Measurements from ENCODE around the gene MAU2.

Gene MAU2

DNA sequence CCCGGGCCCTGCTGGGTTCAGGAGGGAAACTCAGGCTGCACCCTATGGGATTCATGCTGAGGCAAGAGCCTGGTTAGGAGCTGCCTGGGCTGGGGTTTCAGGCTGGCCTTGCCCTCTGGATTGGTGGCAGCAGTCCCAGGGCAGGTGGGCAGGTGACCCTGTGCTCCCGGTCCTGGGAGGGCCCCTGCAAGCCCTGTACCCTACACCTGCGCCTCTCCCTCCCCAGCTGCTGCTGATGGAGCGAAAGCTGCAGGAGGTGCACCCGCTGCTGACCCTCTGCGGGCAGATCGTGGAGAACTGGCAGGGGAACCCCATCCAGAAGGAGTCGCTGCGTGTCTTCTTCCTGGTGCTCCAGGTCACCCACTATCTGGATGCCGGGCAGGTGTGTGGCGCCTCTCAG lies 20.4 kb downstream of the MAU2 start:
- TF ChIP-seq ZNF8 (CRISPR knock-in tag; IDR thresholded peaks at IDR 0.05) (no peak), ESRRG (CRISPR knock-in tag; IDR thresholded peaks at IDR 0.05) (no peak), RARB (CRISPR knock-in tag; IDR thresholded peaks at IDR 0.05) (no peak), CSDC2 (CRISPR knock-in tag; IDR thresholded peaks at IDR 0.05) (no peak), ARNTL (CRISPR knock-in tag; IDR thresholded peaks at IDR 0.05; ENCODE audit: borderline replicate concordance, low read depth) (no peak)
- TF ChIP-seq, protein P1, sequence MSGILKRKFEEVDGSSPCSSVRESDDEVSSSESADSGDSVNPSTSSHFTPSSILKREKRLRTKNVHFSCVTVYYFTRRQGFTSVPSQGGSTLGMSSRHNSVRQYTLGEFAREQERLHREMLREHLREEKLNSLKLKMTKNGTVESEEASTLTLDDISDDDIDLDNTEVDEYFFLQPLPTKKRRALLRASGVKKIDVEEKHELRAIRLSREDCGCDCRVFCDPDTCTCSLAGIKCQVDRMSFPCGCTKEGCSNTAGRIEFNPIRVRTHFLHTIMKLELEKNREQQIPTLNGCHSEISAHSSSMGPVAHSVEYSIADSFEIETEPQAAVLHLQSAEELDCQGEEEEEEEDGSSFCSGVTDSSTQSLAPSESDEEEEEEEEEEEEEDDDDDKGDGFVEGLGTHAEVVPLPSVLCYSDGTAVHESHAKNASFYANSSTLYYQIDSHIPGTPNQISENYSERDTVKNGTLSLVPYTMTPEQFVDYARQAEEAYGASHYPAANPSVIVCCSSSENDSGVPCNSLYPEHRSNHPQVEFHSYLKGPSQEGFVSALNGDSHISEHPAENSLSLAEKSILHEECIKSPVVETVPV (CRISPR knock-in tag; IDR thresholded peaks at IDR 0.05), result no peak
- no peak for ATAC-seq

DNA sequence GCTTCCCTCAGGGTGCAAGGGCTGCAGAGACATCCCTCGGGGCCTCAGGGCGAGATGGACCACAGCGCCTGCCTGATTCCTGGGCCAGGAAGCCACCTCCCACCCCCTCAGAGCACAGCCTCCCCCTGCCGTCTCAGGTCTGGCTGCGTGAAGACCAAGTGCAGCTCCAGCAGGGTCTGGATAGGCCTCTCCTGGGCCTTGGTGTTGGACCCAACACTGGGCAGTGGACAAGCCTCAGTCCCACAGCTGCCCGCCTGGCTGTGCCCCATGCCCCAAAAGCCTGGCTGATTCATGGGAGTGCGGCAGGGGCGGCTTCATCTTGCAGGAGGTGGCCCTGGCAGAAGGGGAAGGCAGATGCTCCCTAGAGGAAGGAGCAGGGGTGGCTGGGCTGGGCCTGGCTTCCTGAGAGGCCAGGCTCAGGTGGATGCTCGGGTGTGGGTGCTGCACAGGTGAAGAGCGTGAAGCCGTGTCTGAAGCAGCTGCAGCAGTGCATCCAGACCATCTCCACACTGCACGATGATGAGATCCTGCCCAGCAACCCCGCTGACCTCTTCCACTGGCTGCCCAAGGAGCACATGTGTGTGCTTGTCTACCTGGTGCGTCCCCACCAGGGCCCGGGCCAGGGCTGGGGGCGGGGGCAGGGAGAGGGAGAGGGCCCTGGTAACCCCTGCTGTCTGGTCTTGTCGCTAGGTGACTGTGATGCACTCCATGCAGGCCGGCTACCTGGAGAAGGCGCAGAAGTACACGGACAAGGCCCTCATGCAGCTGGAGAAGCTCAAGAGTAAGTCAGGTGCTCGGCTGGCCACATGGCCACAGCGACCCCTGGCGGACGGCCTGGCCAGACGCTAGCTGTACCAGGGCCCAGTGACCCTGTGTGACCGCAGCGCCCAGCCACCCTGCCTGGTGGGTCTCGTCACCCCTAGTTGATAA lies 21.7 kb downstream of the MAU2 start:
- peak; percentile 92 for ATAC-seq
- no peak for TF ChIP-seq ZNF565 (CRISPR knock-in tag; conservative IDR thresholded peaks at IDR 0.05; ENCODE audit: low read depth)
- no peak for TF ChIP-seq CSDC2 (CRISPR knock-in tag; IDR thresholded peaks at IDR 0.05)
- no peak for TF ChIP-seq ESRRG (CRISPR knock-in tag; IDR thresholded peaks at IDR 0.05)
- TF ChIP-seq ISL1 (CRISPR knock-in tag; IDR thresholded peaks at IDR 0.05), result no peak
- TF ChIP-seq, protein P2, sequence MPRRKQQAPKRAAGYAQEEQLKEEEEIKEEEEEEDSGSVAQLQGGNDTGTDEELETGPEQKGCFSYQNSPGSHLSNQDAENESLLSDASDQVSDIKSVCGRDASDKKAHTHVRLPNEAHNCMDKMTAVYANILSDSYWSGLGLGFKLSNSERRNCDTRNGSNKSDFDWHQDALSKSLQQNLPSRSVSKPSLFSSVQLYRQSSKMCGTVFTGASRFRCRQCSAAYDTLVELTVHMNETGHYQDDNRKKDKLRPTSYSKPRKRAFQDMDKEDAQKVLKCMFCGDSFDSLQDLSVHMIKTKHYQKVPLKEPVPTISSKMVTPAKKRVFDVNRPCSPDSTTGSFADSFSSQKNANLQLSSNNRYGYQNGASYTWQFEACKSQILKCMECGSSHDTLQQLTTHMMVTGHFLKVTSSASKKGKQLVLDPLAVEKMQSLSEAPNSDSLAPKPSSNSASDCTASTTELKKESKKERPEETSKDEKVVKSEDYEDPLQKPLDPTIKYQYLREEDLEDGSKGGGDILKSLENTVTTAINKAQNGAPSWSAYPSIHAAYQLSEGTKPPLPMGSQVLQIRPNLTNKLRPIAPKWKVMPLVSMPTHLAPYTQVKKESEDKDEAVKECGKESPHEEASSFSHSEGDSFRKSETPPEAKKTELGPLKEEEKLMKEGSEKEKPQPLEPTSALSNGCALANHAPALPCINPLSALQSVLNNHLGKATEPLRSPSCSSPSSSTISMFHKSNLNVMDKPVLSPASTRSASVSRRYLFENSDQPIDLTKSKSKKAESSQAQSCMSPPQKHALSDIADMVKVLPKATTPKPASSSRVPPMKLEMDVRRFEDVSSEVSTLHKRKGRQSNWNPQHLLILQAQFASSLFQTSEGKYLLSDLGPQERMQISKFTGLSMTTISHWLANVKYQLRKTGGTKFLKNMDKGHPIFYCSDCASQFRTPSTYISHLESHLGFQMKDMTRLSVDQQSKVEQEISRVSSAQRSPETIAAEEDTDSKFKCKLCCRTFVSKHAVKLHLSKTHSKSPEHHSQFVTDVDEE (CRISPR knock-in tag; IDR thresholded peaks at IDR 0.05), result no peak
- TF ChIP-seq BACH2 (CRISPR knock-in tag; IDR thresholded peaks at IDR 0.05; ENCODE audit: borderline replicate concordance), result no peak
- no peak for TF ChIP-seq ZNF70 (CRISPR knock-in tag; IDR thresholded peaks at IDR 0.05)
- no peak for TF ChIP-seq RARB (CRISPR knock-in tag; IDR thresholded peaks at IDR 0.05)
- no peak for TF ChIP-seq ARNTL (CRISPR knock-in tag; IDR thresholded peaks at IDR 0.05; ENCODE audit: borderline replicate concordance, low read depth)
- no peak for TF ChIP-seq TOX (CRISPR knock-in tag; IDR thresholded peaks at IDR 0.05; ENCODE audit: borderline replicate concordance)
- TF ChIP-seq ZFP3 (CRISPR knock-in tag; IDR thresholded peaks at IDR 0.05), result no peak
- no peak for TF ChIP-seq GLIS3 (CRISPR knock-in tag; IDR thresholded peaks at IDR 0.05)

DNA sequence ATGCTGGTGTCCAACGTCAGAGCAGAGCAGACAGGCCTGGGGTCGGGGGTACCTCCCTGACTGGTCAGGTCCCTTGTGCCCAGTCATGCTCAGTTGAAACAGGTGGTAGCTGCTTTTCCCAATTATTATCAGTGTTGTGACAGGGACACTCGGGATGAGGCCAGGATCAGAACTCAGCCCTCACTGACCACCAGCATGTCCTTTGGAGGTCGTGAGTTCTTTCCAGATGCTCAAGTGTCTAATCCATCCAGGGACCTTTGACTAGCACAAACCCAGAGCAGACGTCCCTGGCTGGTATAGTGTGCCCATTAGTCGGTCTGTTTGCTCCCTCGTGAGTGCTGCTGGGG lies 22.4 kb downstream of the MAU2 start:
- TF ChIP-seq, protein P3, sequence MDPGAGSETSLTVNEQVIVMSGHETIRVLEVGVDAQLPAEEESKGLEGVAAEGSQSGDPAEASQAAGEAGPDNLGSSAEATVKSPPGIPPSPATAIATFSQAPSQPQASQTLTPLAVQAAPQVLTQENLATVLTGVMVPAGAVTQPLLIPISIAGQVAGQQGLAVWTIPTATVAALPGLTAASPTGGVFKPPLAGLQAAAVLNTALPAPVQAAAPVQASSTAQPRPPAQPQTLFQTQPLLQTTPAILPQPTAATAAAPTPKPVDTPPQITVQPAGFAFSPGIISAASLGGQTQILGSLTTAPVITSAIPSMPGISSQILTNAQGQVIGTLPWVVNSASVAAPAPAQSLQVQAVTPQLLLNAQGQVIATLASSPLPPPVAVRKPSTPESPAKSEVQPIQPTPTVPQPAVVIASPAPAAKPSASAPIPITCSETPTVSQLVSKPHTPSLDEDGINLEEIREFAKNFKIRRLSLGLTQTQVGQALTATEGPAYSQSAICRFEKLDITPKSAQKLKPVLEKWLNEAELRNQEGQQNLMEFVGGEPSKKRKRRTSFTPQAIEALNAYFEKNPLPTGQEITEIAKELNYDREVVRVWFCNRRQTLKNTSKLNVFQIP (CRISPR knock-in tag; IDR thresholded peaks at IDR 0.05; ENCODE audit: borderline replicate concordance, low read depth), result no peak
- no peak for TF ChIP-seq PPARA (CRISPR knock-in tag; IDR thresholded peaks at IDR 0.05; ENCODE audit: borderline replicate concordance)
- TF ChIP-seq, protein P4, sequence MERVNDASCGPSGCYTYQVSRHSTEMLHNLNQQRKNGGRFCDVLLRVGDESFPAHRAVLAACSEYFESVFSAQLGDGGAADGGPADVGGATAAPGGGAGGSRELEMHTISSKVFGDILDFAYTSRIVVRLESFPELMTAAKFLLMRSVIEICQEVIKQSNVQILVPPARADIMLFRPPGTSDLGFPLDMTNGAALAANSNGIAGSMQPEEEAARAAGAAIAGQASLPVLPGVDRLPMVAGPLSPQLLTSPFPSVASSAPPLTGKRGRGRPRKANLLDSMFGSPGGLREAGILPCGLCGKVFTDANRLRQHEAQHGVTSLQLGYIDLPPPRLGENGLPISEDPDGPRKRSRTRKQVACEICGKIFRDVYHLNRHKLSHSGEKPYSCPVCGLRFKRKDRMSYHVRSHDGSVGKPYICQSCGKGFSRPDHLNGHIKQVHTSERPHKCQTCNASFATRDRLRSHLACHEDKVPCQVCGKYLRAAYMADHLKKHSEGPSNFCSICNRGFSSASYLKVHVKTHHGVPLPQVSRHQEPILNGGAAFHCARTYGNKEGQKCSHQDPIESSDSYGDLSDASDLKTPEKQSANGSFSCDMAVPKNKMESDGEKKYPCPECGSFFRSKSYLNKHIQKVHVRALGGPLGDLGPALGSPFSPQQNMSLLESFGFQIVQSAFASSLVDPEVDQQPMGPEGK (CRISPR knock-in tag; IDR thresholded peaks at IDR 0.05; ENCODE audit: borderline replicate concordance), result no peak
- TF ChIP-seq ARNTL (CRISPR knock-in tag; IDR thresholded peaks at IDR 0.05; ENCODE audit: borderline replicate concordance, low read depth), result no peak
- TF ChIP-seq TOX (CRISPR knock-in tag; IDR thresholded peaks at IDR 0.05; ENCODE audit: borderline replicate concordance), result no peak
- TF ChIP-seq ZFP30 (CRISPR knock-in tag; IDR thresholded peaks at IDR 0.05), result no peak
- TF ChIP-seq ZFP3 (CRISPR knock-in tag; IDR thresholded peaks at IDR 0.05), result no peak
- TF ChIP-seq GLIS3 (CRISPR knock-in tag; IDR thresholded peaks at IDR 0.05), result no peak
- TF ChIP-seq, protein P1 (CRISPR knock-in tag; IDR thresholded peaks at IDR 0.05), result no peak
- no peak for TF ChIP-seq OSR1 (CRISPR knock-in tag; IDR thresholded peaks at IDR 0.05)
- no peak for TF ChIP-seq SNAI2 (CRISPR knock-in tag; IDR thresholded peaks at IDR 0.05)
- ATAC-seq, result no peak

All from SK-N-SH treated with all-trans-retinoic acid at 6 μM for 48 hours (cell line).